Hepatocyte (in vitro differentiated cells): Measurements from ENCODE around the gene SH3PXD2B.

Experiments
- CTCF ChIP-seq: fragments of 200-600 bp; sonication (generic); IDR thresholded peaks from 2 replicates; pipeline ENCODE4 v1.5.1; 2016; ENCODE audit warnings: antibody characterized with exemption, mild to moderate bottlenecking; ENCODE audit not compliant: poor library complexity
- EZH2 ChIP-seq: fragments of 200-600 bp; sonication (generic); IDR thresholded peaks from 2 replicates; pipeline ENCODE4 v1.6.1; 2016; ENCODE audit warnings: antibody characterized with exemption, mild to moderate bottlenecking, borderline replicate concordance

- no peak for TF ChIP-seq CTCF
- TF ChIP-seq EZH2, result no peak
Observed at GRCh38 chr5:172311605-172312004, 142.7 kb downstream of the SH3PXD2B start.
